NCI-H128 (cell line): ENCODE results near the gene AFAP1L2.

Experiments
- DNase-seq: peaks from one replicate; lab custom pipeline; 2025; ENCODE audit not compliant: unreplicated experiment; lab: John Stamatoyannopoulos, UW

AFAP1L2 gene, protein sequence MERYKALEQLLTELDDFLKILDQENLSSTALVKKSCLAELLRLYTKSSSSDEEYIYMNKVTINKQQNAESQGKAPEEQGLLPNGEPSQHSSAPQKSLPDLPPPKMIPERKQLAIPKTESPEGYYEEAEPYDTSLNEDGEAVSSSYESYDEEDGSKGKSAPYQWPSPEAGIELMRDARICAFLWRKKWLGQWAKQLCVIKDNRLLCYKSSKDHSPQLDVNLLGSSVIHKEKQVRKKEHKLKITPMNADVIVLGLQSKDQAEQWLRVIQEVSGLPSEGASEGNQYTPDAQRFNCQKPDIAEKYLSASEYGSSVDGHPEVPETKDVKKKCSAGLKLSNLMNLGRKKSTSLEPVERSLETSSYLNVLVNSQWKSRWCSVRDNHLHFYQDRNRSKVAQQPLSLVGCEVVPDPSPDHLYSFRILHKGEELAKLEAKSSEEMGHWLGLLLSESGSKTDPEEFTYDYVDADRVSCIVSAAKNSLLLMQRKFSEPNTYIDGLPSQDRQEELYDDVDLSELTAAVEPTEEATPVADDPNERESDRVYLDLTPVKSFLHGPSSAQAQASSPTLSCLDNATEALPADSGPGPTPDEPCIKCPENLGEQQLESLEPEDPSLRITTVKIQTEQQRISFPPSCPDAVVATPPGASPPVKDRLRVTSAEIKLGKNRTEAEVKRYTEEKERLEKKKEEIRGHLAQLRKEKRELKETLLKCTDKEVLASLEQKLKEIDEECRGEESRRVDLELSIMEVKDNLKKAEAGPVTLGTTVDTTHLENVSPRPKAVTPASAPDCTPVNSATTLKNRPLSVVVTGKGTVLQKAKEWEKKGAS

DNA sequence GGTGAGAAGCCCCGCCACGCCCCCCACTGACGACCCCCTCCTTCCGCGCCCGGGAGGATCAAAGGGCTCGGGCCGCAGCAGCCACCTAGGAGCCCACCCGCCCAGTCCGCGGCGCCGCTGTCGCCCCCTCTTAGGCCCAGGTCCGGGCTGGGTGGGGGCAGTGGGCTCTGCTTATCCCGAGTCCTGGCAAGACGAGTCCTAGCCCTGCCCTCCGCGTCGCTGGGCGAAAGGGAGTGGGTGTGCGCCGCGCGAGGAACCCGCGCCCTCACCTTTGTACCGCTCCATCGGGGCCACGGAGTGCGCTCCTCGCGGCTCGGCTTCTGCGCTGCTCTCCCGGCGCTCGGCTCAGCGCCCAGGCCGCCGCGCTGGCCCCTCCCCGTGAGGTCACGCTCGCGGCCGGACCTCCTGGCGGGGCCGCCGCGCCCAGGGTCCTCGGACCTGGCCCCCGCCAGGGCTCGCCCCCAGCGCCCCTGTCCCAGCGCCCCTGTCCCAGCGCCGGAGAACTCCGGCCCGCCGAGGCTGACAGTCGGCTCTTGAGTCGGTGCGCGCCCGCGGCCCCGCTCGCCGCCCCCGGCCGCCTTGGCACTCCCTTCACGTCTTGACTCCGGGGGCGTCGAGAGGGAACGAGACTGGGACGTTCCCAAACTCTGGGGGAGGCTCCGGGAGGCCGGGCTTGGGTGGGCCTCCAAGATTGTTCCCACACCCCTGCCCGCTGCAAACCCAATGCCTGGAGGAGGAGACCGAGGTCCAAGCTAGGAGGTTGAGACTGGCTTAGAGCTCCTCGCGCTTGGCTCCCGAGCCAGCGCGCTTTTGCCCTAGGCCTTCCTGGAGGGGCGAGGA is at the start of gene AFAP1L2:
AFAP1L2 (minus strand) TSS at position 332 of the 840 bp plus-strand sequence; CDS start at position 285, 47 bp downstream.
- DNase-seq = no peak

DNA sequence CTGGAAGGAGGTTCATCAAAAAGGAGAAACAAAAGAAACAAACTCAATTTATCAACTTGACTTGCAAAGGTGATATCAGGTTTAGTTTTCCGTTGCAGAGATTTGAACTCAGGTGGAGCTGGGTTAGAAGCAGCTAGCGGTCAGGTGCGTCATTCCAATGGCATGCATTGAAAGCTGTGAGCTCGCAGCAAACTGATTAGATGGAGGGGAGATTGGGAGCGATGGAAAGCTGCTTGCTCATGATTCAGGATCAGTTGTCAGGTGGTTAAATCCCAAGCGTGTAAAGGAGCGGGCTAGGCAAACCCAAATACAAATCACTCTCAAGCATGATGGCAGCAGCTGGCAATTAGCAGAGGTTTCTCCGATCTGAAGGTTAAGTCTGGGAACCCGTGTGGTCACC is 49.3 kb upstream of the AFAP1L2 start:
- no peak for DNase-seq

DNA sequence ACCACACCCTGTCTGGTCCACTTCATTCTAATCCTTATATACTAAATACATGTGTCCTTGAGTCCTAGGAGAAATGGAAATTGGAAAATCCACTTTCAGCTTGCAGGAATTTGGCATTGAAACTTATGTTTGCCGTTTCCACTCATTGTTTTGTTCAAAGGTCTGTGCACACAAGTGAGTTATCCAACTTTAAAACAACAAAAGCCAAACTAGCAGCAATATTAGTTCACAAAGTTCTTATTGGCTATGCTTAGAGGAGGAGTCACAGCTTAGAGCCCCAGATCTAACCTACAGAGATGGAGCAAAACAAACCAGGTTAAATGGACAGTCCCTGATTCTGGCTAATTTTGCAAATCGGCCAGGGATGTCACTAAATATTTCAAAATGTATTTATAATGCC is 44.6 kb upstream of the AFAP1L2 start:
- DNase-seq = no peak

DNA sequence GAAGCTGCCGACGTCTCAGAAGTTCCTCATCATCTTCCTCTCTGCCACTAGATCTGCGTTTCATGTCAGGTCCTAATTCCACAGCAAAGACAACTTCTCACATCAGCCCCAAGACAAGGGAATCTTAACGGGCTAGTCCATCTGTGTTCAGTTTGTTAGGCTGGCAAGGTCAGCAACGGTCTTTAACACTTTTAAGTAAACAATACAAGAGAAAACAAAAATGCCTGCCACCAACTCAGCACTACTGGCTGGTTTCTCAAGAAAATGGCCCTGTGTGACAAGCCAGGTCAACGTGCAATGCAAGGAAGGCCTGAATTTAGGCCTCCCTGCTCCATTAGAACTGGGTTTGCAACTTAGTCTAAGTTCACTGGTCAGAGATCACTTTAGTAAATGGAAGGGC is 41.0 kb upstream of the AFAP1L2 start:
- no peak for DNase-seq

DNA sequence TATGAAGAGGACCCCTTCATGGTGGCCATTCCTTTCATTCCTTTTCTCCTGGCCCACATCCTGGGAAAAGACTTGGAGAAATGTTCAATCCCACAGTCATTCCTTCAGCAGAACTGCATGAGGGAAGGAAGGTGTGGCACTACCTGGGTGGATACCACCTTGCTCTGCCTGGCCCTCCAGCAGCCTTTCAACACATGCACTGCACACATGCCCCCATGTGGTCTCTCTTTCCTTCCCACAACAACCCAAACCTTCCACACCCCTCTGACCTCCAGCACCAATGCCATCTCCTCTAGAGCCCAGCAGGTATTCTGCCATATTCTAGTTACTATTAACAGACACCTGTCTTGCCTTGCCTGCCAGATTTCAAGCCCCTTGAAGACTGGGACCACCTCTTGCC is 40.5 kb upstream of the AFAP1L2 start:
- no peak for DNase-seq

DNA sequence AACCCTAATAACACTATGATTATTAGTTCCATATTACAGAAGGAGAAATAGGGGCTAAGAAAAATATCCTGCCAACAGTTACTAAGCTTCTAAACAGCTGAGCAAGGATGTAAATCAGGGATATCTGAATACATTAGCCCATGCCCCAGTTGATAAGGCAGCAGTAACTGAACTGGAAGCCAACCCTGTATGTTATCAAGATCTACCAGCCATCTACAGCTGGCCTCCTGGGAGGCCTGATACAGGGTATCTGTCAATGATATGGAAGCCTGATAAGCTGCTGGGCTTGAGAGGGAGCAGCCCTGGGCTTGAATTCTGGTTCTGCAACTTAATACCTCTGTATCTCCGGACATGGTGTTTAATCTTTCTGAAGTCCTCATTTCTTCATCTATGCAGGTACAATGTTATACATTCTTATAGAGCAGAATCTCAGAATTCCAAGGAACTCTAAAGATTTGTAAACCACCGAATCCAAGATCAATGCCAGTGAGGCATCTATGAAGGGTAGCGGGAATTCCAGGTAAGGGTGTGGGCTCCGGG is 37.9 kb upstream of the AFAP1L2 start:
- DNase-seq = no peak

DNA sequence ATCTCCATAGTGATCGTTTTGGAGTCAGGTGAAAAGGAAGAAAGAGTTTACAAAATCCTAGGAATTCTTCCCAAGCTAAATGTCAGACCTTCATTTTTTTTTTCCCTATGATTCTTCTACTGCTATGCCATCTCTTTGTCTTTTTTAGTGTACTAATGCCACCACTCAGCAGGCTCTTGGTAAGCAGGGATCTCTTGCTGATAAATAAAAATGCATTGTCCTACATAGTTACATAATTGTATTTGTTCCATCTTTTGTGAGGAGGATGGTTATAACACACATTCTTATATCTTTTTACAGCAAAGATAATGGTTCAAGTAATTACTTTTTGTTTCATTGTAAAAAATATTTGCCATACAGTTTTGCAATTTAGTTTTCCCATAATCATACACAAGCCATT is 36.8 kb upstream of the AFAP1L2 start:
- DNase-seq = no peak

DNA sequence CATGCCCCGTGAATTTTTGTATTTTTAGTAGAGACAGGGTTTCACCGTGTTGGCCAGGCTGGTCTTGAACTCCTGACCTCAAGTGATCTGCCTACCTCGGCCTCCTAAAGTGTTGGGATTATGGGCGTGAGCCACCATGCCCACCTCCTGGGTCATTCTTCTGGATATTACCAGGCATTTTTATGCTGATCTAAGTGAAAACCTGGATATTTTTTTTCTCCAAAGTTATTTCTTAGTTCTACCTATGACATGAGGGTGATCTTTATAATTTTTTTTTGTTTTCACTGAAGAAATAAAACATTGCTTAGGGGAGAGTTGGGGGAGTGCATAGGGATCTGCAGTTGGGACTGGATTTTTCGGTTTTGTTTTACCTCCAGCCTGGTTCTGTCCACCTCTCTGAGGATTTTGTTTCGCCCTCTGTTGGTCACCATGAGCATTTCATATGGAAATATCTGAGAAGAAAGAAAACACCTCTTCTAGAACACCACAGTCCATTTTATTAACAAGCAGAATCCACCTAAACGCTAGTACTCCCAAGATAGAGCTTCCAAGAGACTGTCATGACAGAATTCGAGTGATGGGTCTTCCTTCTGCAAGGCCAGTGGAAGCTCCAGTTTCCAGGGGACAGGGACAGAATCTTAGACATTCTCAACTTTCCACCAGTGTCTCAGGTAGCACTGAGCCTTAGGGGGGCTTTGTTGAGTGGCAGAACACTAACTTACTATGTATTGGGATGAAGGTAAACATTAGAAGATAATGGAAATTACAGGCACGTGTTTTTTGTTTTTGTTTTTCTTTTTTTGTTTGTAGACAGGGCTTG is 33.4 kb upstream of the AFAP1L2 start:
- DNase-seq = no peak

DNA sequence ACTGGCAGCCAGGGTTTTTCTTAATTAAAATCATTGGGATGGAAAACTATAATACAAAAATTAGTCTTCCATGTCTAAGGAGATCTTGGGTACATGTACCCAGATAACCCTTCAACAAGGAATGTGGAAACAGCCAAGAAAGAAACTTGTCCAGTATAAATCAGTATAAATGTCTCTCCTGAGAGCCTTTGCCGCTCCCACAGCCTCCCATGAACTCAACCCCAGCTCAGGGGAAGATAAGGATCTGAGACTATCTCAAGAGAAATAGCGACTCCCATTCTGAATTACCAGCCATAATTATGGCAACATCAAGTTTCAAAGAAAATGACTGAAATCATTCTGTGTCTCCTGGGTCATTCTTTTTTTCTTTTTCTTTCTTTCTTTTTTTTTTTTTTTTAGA is 32.6 kb upstream of the AFAP1L2 start:
- no peak for DNase-seq

DNA sequence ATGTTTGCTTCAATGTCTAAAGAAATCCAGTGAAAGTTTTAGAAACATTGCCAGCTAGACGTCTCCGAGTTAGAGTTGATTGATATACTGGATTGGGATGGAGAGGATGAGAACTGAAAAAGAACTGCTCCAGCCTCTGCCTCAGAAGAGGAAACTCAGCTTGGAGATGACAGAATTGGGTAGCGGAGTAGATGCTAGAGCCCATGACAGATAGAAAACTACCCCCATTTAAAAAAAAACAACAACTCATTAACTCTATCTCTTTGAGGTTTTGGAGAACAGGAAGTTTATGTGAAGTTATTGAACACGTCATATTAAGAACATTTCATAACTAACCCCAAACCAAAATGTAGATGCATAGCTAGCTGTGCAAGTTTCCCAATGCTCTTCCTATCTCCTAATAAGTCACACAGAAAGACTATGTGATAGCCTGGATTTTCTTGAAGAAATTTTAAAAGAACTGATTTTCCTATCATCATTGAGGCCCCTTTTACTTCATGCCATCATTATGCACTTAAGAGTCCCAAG is 28.3 kb upstream of the AFAP1L2 start:
- DNase-seq = no peak

DNA sequence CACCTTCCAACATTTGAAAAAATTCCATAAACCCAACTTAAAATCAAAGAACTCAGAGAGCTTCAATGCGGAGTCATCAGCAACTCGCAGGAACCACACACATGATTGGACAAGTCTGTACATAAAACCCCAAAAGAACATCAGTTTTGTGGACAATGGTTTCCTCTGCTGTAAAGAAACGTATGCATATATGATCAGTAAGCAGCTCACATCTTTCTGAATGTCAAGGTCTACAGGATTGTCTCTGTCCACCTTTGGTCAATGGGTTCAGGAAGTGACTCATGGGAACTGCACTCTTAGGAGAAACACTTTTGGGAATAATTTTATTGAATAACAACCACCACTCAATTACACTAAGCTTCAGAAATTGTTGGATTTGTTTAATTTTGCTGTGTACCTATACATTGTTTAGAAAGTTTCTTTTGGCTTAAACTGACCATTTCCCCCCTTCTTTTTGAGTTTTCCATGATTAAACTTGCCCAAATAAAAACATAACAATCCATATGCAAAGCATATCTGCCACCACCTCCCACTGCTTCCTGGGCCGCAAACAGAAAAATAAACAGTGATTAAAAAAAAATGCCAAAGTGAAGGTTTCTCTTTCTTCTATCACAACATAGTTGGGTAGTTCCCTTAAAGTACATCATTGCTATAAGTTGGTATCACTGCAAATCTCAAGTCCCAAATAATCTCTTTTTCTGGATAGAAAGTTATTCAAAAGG is 27.3 kb upstream of the AFAP1L2 start:
- no peak for DNase-seq

DNA sequence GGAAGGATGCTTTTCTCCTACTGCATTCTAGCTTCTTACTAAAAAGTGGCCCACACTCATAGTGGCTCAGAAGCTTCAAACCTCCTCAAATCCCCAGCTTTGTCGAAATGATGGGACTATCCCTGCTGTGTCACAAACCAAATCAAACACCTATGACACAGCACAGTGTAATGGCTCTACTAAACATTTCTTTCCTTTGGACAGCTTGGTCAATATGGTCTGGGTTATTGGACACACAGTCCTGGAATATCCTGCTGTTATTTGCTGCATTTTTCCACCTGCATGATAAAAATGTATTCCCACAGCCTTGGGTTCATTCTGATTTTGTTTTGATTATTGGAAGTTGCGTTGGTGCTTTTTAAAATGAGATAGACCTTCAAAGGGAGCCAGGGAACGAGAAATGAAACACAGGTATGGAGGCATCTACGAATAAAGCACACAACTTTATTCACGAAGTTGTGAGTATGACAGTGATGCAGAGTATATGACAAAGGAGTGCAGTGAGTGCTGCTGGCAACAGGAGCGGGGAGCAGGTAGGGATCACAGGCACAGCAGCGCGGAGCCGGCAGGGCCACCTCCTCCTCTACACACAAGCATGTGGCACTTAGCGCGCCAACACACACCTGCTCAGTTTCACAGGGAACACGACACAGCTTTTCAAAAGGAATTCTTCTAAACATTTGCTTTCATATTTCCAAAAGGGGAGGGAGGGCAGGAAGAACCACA is 26.5 kb upstream of the AFAP1L2 start:
- DNase-seq = no peak

DNA sequence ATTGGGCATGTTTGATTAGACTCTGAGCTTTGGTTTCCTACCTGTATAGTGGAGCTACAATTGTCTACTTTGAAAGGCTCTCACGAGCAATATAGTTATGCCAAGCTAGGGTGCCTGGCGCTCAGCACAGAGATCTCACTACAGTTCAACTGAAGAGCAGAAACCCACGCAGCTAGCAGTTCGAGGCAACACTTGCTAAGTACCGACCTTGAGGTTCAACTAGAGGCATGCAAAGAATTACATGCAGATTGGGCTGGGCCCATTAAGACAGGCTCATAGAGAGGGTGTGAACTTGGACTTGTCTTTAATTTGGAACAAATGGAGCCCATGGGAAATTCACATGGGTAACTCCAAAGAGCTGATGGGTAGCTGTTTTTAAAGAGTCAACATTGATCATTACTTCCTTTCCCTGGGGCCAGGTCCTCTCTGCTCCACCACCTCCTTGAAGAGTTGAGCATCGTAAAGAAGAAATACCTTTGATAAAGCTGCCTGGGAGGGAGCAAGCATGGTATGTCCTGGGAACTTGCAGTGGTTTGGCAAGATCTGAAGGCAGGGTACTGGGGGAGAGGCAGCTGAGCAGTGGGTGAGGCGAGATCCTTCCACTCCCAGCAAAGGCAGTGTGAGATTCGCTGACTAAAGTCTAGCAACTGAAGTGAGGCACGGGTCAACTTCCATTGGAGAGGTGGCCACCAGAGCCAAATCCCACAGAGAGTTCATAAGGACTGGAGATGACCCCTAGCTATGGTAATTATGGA is 25.5 kb upstream of the AFAP1L2 start:
- DNase-seq = no peak

DNA sequence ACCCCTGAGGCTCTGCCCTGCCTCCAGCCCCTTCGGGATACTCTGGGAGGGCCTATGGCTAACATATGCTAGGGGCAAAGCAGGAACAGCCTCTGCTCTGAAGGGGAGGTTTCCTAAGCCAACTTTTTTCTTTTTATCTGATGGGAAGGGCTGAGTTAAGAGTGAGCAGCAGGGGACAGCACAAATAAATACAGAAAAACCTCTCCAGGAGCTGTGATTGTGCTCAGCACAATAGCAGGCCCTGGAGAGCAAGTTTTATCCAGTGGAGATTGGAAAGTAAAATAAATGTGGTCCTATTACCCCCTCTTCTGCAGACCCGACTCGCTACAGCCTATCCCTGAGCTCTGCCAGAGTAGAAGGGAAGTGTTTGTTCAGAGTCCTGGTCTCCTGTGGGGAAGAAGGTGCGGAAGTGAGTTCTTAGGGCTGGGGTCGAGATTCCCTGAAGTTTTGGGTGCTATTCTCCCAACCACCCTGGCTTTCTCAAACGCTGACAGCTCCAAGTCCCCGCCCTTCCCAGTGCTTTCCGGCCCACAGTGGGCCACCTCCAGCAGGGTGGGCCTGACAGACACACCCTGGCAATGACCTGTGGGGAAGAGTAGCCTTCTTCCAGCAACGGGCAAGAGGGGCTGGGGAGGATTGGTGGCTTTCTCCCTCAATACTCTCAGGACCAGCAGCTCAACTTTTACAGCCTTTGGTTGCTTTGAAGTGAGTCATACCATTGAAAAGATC is 23.0 kb upstream of the AFAP1L2 start:
- no peak for DNase-seq

DNA sequence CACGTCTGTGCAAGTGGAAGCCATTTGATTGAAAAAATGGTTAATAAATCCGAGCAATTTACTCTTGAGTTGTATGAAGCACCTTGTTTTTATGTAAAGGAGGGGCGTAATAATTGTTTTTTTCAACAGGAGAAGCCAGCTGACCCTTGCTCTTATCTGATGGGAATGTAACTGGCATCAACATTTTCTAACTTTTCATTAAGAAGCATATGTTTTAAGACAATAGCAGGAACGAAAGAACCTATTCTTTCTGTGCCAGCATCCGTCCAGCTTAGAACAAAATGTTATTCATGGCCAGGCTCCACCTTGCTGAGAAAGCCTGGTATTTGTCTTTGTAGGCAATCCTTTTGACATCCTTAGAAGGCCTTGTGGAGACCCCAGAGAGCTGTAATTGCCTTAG is 22.2 kb upstream of the AFAP1L2 start:
- no peak for DNase-seq

DNA sequence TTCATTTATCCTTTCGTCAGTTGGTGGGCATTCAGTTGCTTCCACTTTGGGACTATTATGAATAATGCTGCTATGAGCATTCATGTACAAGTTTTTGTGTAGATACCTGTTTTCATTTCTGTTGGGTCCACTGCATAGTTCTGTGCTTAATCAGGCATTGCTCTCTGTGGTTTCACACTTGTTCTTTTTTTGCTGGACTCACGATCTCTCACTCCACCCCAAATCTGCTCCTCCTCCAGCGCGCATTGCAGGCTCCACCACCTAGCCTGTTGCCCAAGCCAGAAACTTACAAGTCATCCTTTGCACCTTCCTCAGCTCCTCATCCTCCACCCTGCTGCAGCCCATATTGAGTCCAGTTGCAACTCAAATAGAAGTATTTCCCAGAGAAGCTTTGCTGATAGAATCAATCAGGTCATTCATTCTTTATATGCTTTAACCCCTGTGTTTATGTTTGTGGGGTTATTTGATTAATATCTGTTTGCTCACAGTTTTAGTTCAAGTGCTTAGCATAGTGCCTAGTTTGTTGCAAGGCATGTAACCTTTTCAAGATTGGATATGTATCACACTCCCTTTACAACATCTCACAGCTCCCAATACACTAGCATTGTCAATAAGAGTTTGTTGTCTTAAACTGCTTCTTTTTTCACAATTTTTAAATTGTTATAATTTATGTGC is 16.6 kb upstream of the AFAP1L2 start:
- DNase-seq = no peak

DNA sequence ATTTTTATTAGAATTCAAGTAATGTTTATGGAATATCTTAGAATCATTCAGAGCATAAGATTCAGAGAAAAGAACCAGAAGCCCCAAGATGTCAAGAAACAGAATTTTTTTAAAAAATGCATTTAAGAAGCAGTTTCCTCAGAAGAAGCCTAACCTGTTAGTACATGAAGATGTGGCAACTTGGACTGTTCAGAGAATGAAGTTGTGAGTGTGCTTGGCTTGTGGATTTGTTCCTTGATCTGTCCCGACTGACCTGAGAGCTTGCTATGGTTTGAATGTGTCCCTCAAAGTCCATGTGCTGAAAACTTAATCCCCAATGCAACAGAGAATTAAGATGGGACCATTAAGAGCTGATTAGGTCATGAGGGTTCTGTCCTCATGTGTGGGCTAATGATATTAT is 13.8 kb upstream of the AFAP1L2 start:
- no peak for DNase-seq
